Anterior cingulate cortex (tissue), 58 donors: ENCODE results near the gene RNASET2.
A peak's percentile ranks its signal among the peaks of the same experiment; 100 is the strongest.
"Not testable (repeated sequence)": the region's sequence is repeated elsewhere in the genome, so short reads cannot be mapped to it uniquely, and the experiment has no call there.

ENCODE experiments used
- DNase-seq, 58 donors: peaks; one replicate each; lab custom pipeline; 2025; lab: John Stamatoyannopoulos, UW

The RNASET2 gene

DNA sequence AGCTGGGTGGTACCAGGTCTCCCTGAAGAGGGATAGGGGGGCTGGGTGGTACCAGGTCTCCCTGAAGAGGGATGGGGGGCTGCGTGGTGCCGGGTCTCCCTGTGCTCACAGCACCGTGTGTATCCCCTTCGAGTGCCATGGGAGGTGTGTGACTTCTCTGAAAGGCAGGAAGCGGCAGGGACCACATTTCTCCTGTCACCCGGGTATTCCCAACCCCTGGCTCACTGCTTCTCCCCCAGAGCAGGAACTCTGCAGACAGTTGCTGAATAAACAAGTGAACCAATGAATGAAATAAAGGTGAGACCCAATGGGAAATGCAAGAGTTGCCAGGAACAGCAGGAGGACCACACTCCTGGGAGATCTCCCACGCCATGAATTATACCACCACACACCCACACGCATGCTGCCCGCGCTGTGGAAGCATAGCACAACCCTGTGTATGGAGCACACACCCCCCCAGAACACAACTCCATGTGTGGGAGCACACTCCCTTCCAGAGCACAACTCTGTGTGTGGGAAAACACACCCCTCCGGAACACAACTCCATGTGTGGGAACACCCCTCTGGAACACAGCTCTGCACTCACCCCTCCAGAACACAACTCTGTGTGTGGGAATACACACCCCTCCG, 50.7 kb downstream of the RNASET2 start:
- peak in 1 of 58 donors; percentile 28 for DNase-seq

DNA sequence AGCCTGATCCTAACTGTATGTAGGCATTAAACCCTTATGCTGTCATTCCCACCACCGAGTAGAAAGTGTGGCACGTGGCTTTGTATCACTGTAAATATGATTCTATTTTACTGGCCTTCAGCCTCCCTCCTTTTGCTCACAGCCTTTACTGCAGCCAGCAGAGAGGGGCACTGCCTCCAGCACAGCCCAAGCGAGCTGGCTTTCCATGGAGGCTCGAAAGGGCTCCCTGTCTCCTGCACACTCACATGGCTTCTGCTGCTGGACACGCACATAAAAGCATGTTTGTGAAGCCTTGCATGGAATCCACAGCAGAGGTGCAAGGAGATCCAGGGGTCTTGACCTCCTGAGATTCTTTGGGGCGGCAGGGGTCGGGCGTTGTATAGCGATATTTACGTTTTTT, 51.3 kb downstream of the RNASET2 start:
- DNase-seq = peak in 2 of 58 donors; percentile 22 to 56

DNA sequence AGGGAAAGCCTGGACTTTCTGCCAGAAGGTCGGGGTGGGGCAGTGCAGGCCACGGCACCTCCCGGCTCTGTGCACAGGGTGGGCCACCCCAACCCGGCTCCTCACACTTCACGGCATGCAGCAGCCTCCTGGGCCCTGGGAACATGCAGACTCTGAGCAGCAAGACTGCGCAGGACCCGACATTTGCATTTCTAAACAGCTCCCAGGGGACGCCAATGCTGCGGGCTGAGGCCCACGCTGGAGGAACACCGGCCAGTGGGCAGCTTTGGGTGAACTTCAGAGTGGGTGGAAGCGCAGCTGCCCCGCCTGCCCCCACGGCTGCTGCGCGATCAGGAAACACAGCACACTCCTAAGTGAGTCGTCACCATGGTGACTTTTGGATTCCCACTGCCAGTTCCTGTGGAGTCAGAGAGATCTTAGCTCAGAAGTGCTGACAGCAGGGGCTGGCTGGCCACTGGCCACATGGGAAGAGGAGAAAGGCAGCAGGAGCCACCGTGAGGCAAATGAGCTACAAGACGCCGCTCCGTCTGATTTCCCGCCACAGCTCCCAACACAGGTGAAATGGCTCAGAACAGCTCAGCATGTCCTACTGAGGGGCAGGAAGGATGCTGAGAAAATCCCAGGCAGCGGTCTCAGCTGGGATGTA, 52.1 kb downstream of the RNASET2 start:
- peak in 45 of 58 donors; percentile 26 to 86 (median 62) for DNase-seq

DNA sequence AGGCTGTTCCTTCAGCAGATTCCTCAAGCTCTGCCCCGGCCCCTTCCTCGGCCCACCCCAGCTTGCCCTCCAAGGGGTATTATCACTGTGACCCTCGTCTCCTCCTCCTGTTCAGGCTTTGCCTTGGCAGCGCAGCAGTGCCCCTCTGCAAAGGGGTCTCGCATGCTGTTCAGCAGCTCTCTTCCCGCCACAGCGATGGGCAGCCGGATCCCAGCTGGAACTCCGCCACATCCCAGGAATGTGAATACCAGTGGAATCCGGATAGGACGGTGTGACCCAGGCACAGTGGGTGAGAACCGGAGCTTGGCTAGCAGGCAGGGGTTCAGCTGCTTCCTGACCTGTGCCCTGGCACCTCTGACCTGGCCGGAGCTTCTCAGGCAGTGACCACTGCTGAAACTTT, 52.9 kb downstream of the RNASET2 start:
- DNase-seq = no peak

DNA sequence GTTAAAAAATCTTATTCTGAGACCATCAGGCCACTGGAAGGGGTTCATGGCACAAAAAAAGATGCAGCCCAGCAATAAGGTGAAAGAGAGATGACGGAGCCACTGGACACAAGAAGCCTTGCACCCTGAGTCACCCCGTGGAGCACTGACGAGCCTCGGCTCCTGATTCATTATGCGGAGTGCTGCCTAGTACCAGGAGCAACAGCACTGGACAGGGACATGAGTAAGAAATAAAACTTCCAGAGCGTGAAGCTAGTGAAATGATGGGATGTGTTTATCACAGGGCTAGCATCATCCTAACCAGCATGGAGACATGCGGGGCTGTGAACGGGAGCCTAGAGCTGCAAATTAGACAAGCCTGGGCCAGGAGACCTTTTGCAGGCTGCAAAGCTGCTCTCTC, 53.3 kb downstream of the RNASET2 start:
- no peak for DNase-seq

DNA sequence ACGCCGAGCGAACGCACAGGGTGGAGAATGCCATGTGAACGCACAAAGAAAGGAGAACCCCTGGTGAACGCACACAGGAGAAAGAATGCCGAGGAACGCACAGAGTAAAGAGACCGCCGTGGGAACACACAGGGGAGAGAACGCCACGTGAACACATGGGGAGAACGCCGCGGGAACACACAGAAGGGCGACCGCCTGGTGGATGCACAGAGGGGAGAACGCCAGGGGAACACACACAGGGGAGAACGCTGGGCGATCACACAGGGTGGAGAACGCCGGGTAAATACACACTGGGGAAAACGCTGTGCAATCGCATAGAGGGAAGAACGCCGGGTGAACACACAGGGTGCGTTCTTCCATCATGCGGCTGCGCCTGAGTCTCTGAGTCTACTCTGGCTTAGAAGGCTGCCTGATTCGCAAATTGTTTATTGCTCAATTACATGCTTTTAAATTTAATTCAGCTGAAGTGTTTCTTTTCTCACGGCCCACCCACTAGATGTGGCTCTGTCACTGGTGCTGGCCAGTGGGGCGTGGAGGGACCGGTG, 54.1 kb downstream of the RNASET2 start:
- DNase-seq = no peak

DNA sequence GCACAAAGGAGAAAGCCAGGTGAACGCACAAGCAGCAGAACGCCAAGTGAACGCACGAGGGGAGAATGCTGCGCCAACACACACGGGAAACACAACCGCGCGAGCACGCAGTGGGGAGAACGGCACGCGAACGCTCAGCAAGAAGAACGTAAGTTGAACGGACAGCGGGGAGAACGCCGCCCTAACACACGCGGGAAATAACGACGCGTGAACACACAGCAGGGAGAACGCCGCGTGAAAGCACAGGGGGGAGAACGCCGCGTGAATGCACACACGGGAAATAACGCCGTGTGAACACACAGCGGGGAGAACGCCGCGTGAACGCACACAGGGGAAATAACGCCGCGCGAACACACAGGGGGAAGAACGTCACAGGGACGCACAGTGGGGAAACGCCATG, 54.7 kb downstream of the RNASET2 start:
- DNase-seq = no peak

DNA sequence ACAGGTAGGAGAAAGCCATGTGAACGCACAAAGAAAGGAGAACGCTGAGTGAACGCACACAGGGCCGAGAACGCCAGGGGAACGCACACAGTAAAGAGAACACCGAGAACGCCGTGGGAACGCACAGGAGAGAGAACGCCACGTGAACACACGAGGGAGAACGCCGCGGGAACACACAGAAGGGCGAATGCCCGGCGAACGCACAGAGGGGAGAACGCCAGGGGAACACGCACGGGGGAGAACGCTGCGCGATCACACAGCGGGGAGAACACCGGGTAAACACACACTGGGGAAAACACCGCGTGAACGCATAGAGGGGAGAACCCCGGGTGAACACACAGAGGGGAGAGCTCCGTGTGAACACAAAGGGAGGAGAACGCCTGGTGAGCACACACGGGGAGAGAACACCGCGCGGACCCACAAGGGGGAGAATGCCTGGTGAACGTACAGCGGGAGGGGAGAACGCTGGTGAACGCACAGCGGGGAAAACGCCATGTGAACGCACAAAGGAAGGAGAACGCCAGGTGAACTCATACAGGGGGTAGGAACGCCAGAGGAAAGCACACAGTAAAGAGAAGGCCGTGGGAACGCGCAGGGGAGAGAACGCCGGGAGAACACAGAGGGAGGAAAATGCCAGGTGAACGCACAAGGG, 55.3 kb downstream of the RNASET2 start:
- no peak for DNase-seq

DNA sequence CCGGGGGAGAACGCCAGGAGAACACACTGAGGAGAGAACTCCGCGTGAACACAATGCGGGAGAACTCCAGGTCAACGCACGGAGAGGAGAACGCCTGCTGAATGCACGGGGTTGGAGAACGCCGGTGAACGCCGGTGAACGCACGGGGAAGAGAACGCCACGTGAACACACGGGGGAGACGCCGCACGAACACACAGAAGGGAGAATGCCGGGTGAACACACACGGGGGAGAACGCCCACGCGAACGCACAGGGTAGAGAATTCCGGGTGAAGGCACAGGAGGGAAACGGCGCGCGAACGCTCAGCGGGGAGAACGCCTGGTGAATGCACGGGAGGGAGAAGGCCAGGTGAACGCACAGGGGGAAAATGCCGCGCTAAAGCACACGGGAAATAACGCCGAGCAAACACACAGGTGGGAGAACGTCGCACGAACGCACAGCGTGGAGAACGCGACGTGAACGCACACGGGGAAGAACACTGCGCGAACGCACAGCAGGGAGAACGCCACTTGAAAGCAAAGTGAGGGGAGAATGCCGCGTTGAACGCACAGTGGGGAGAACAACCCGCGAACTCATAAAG, 56.1 kb downstream of the RNASET2 start:
- no peak for DNase-seq

DNA sequence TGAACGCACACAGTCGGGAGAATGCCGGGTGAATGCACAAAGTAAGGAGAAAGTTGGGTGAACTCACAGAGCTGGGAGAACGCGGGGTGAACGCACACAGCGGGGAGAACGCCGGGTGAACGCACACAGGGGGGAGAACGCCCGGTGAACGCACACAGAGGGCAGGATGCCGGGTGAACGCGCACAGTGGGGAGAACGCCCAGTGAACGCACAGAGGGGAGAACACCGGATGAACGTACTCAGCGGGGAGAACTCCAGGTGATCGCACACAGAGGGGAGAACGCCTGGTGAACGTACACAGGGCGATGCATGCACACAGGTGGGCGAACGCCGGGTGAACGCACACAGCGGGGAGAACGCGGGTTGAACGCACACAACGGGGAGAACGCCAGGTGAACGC, 57.4 kb downstream of the RNASET2 start:
- DNase-seq = no peak

DNA sequence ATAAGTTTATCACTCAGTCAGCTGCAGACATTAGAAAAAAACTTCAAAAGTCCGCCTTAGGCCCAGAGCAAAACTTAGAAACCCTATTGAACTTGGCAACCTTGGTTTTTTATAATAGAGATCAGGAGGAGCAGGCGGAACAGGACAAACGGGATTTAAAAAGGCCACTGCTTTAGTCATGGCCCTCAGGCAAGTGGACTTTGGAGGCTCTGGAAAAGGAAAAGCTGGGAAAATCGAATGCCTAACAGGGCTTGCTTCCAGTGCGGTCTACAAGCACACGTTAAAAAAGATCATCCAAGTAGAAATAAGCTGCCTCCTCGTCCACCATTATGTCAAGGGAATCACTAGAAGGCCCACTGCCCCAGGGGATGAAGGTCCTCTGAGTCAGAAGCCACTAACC, 61.7 kb downstream of the RNASET2 start:
- not testable (repeated sequence) for DNase-seq

DNA sequence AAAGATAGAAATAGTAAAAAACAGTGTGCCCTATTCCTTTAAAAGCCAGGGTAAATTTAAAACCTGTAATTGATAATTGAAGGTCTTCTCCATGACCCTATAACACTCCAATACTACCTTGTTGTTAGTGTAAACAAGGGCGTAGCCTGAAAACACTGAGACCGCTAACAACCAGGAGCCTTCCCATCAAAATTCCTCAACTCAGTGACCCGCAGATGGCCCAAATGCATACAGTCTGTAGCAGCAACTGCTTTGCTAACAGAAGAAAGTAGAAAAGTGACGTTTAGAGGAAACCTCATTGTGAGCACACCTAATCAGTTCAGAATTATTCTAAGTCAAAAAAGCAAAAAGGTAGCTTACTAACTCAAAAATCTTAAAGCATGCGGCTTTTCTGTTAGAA, 63.9 kb downstream of the RNASET2 start:
- DNase-seq = not testable (repeated sequence)

DNA sequence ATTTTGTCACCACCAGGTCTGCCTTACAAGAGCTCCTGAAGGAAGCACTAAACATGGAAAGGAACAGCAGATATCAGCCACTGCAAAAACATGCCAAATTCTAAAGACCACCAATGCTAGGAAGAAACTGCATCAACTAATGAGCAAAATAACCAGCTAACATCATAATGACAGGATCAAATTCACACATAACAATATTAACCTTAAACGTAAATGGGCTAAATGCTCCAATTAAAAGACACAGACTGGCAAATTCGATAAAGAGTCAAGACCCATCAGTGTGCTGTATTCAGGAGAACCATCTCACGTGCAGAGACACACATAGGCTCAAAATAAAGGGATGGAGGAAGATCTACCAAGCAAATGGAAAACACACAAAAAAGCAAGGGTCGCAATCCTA, 69.6 kb downstream of the RNASET2 start:
- DNase-seq = not testable (repeated sequence)

DNA sequence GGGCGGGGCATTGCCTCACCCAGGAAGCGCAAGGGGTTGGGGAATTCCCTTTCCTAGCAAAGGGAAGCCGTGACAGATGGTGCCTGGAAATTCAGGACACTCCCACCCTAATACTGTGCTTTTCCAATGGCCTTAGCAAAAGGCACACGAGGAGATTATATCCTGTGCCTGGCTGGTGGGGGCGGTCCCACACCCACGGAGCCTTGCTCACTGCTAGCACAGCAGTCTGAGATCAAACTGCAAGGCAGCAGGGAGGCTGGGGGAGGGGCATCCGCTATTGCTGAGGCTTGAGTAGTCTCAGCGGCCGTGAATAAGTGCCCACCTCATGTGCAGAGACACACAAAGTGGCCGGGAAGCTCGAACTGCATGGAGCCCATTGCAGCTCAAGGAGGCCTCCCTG, 71.4 kb downstream of the RNASET2 start:
- DNase-seq = not testable (repeated sequence)

DNA sequence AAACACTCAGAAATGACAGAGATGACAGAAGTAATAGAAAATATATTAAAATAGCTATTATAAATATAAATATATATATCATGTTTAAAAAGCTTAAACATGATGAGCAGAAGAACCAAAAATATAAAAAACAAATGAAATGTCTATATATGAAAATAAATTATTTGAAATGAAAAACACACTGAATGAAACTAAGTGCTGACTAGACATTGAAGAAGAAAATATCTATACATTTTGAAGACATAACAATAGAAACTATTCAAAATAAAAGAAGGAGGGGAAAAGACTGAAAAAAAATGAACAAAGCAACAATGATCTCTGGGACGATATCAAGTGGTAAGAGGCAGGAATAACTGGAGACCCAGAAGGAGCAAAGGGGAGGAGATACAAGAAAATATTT, 76.8 kb downstream of the RNASET2 start:
- DNase-seq = no peak
